HG02798 (cell line): ENCODE results near the gene NKX1-2.

ENCODE experiments used
- ATAC-seq: cut with Tn5 transposase; IDR thresholded peaks from one replicate; pipeline ENCODE4 v1.9.1; 2021; ENCODE audit warnings: mild to moderate bottlenecking; ENCODE audit not compliant: unreplicated experiment, poor library complexity

NKX1-2 gene

DNA sequence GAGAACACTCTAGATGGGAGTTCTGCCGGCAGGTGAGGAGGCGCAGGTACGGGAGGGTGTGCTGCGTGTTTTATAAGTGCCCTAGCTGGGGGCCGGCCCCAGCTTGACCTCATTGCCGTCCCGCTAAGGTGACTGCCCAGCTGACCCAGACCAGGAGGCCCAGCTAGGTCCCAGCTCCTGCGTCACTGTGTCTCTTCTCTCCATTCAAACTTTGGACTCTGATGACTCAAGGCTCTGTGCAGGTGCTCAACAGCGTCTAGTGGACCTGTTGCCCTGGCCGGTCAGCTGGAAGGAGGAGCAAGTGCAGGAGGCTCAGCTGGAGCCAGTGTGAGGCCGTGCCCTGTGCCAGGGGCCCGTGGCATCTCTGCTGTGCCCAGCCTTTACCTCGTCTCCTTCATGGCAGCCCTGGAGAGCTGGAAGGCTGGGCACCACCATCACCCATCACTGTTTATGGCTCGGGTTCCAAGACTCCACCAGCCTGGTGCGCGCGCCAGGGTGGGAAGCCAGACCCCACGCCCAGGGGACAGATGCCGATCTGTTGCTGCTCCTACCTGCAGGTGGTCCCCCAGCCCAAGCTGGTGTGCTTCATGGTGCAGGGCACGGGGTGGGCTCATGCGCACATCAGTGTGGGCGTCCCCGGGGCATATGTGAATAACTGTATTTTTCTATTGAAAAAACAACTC is 26.3 kb upstream of the NKX1-2 start:
- ATAC-seq, result no peak

- ATAC-seq, result no peak
Measured at GRCh38 chr10:124474514-124475070, 24.8 kb upstream of the NKX1-2 start.

DNA sequence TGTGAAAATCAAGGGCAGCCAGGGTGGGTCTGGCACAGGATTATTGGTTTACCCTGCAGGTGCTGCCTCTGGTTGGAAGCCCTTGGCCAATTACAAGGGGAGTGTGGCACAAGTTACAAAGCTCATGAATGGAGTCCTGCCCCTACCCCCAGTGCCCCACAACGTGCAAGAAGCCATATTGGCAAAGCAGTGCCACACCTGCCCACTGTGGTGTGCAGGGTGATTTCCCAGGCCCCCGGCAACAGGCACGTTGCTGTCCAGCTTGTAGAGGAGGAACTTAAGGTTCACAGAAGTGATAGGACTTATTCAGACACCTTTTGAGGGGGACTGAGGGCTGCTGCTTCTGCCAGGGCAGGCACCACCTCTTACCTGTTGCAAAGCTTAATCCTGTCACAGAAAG is 23.2 kb upstream of the NKX1-2 start:
- ATAC-seq, result no peak

- ATAC-seq, result no peak
Measured at GRCh38 chr10:124472071-124472470, 22.2 kb upstream of the NKX1-2 start.

DNA sequence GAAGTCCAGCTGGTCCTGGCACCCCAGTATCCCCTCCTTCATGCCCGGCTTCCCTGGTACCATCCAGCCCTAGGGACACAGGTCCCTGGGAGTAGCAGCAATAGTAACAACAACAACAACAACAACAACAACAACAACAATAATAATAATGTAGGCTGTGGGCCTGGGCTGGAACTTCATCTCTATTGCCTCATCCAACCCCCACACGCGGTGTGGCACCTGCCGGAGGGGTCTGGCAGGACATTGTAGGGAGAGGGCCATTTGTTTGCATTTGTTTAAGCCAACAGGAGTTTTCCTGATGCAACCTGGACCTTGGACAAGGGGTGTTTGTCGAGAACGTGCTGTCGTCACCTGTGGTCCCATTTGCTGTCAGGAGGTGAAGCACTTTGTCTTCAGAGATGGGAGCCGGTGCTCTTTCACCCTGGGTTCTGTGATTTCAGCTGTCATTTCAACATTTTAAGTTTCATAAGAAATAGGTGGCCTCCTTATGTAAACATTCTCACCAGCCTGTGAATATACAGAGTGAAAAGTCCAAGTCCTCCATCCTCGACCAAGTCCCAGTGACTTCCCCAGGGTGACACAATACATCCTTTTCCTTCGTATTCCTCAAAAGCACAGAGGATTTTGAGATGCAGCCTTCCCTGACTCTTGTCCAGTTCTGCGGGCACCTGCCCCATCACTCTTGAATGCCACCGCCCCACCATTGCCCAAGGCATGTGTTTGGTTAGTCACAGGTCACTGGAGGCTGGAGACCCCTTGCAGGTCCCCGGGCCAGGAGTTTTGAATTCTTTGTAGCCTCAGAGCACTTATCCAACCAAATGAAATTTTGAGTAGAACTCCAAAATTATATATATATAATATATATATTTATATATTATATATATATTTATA is 21.0 kb upstream of the NKX1-2 start:
- ATAC-seq, result no peak

DNA sequence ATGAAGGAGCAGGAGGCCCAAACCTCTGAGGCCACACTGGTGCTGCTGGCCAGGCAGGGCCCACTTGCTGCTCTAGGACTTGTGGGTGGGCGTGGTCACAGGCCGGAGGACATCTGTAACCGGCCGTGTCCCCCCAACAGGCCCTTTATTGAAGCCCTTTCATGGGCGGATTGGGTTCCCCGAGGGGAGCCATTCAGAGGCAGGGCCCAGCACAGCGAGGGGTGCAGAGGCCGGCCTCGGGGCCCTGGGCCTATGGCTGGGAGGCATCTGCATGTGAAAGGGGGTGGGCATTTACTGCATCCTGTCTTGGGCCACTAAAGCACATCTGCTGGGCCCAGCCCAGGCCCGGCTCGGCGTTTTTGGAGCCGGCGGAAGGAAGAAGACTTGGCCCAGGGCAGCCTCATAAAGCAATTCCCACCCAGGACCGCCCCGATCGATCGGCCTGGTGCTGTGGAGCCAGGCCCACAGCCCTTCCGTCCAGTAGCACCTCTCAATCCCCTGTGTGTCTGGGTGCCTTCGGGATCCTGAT is 20.2 kb upstream of the NKX1-2 start:
- ATAC-seq, result no peak

DNA sequence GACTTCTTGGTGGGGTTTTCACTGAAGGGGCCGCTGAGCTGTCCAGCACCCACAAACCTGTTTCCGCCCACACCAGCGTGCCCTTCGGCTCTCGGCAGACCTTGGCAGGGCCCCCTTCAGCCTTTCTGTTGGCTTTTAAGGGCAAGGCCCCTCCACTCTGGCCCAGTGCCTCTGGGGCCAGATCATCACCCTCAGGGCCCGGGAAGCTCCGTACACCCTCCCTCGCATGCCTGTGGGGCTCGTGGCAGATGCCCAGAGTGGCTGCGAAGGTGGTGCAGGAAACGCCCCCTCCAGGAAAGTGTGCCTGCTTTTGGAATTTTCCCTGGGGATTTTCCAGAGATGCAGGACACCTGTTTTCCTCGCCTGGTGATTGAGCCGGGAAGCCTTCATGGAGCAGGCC is 18.8 kb upstream of the NKX1-2 start:
- no peak for ATAC-seq

DNA sequence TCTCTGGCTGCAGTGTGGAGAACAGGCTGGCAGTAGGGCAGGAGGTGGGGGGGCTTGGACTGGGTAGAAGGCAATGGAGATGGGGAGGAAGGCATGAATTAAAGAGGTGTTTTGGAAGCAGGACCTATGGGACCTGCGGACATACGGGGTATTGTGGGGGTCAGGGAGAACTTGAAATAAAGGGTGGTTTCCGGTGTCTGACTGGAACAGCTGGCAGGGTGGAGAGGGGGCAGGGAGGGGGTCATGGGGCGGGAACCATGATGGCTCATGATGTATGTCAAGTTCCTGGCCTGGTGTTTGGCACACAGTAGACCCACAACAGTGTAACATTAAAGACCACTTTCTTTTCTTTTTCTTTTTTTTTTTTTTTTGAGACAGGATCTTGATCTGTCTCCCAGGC is 17.3 kb upstream of the NKX1-2 start:
- no peak for ATAC-seq

- no peak for ATAC-seq
Measured at GRCh38 chr10:124465777-124466488, 16.1 kb upstream of the NKX1-2 start.

- ATAC-seq, result no peak
Measured at GRCh38 chr10:124465003-124465776, 15.4 kb upstream of the NKX1-2 start.

DNA sequence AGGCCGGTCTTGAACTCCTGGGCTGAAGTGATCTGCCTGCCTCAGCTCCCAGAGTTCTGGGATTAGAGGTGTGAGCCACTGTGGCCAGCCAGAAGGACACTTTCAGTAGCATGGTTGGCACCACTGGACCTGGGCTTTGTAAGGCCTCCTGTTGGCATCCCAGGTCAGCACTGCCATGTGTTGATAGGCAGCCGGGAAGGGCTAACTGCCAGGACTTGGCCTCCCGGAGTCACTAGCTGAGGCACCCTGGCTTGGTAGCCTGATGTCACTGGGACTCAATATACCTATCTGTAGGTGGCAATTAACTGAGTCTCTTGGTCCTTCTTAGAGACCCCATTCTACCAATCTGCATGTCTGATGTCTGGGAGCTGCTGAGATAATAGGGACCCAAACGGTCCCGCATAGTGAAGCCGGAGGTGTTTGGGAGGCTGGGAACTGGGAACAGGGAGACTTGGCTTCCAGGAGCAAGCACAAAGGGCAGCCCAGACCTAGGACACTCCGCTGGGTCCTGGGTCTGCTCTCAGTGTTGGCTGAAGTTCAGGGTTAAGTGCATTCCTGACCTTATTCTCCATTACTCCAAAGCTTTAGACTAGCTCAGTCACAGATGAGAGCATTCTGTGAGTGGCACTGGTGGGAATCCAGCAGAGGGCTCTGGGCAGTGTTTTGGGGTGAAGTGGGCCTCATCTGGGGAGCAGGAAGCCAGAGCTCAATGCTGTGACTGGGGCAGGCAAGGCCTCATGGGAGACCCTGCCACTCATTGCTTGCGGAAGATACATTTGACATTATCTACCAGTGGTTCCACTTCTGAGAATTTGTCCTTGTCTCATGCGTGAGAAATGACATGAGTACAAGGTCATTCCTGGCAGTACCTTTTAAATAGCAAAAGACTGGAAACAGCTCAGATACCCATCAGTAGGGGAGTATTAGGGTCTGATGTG is 14.5 kb upstream of the NKX1-2 start:
- ATAC-seq, result no peak

DNA sequence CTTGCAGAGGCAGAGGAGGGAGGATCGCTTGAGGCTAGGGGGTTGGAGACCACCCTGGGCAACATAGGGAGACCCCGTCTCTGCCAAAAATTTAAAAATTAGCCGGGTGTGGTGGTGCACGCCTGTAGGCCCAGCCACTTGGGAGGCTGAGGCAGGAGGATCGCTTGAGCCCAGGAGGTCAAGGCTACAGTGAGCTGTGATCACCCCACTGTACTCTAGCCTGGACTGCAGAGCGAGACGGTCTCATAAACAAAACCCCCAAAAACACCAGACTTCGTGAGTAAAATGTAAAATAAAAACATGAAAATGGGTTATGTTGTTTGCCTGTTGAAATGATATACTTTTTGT is 12.5 kb upstream of the NKX1-2 start:
- no peak for ATAC-seq

- peak; percentile 97 for ATAC-seq
Measured at GRCh38 chr10:124461642-124462347, 12.0 kb upstream of the NKX1-2 start, which contains the start of gene LHPP. Gene LHPP (plus strand): TSS chr10:124461823. CDS start chr10:124461863, 40 bp downstream.

DNA sequence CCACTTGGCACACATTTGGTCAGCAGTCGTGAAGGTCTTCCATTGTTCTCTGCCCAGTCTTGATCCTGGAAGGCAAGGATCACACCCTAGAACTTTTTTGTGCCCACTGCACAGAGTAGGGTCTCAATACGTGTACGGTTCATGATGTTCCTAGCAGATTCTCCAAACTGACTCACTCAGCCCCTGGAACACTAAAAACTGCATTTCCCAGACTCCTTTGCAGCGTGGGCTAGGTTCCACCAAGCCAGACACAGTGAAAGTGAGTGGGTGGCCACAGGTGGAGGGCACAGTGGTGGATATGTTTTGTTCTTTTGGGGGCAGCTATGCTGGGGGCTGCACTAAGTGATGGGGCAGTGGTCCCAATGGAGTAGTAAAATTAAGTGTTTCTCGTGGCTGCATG is 10.3 kb upstream of the NKX1-2 start:
- no peak for ATAC-seq

- no peak for ATAC-seq
Measured at GRCh38 chr10:124459395-124459794, 9.6 kb upstream of the NKX1-2 start.

DNA sequence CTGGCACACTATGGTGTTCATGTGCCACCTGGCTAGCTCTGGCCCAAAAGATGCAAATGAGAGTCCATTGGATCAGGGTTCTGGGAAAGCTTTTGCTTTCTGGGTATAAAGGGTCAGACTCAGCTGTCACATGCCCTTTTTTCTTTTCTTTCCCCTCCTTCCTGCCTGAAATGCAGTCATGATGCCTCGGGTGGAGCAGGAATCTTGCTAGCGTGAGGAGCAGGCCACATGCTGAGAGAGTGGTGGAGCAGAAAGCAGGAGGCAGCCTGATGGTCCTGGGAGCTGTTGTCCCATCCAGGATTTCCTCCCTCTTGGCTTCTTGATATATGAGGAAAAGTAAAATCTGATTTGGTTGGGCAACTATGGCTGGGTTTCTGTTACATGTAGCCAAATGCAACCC is 9.1 kb upstream of the NKX1-2 start:
- no peak for ATAC-seq

DNA sequence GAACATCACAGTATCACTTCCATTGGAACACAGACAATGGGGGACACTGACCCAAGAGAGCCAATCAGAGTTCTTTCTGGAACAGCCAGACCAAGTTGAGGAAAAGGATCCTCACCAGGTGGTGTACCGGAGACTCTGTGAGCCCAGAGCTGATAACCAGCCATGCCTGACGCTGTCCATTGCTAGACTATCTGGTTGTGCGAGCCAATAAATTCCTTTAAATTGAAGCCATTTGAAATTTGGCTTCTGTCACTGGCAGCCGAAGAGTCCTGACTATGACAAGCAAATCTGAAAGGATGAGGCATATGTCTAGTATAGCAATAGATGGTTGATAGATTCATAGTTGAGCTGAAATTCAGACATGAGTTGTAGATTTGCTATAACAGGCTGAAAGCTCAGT is 8.6 kb upstream of the NKX1-2 start:
- no peak for ATAC-seq

GRCh38 chr10:124455441-124455840 is 5.6 kb upstream of the NKX1-2 start:
- no peak for ATAC-seq
